Astrocyte (in vitro differentiated cells and primary cell): ENCODE data around the gene POU1F1. TPM values are rescaled to one million over a fixed set of nuclear protein-coding genes. Genes with fewer than 3 reads are reported as not detected.
A peak's percentile ranks its signal among the peaks of the same experiment; 100 is the strongest.

Experiments used
- DNase-seq: peaks from one replicate; pipeline ENCODE4 v3.0.0-alpha.2; 2010; ENCODE audit warnings: low read depth
- FAIRE-seq: peaks from 2 replicates; lab custom pipeline; 2011; peaks lifted over from hg19 to GRCh38; lab: Jason Lieb, UNC
- H2AFZ ChIP-seq: 2 replicates; pipeline ENCODE4 v1.6.0; 2012; ENCODE audit warnings: low read depth, low read length, inconsistent platforms
- H3K27ac ChIP-seq: 2 replicates; pipeline ENCODE4 v1.5.1; 2011; ENCODE audit warnings: low read depth, low read length, inconsistent platforms
- H3K27me3 ChIP-seq: 2 replicates; pipeline ENCODE4 v1.6.0; 2011; ENCODE audit warnings: low read length, inconsistent platforms; ENCODE audit not compliant: insufficient read depth
- H3K36me3 ChIP-seq: 2 replicates; pipeline ENCODE4 v1.5.1; 2011; ENCODE audit warnings: low read length, inconsistent platforms; ENCODE audit not compliant: insufficient read depth
- H3K4me1 ChIP-seq: 2 replicates; pipeline ENCODE4 v1.5.1; 2011; ENCODE audit warnings: low read length, inconsistent platforms; ENCODE audit not compliant: insufficient read depth
- H3K4me2 ChIP-seq: 2 replicates; pipeline ENCODE4 v1.6.0; 2012; ENCODE audit warnings: low read length, inconsistent platforms
- H3K4me3 ChIP-seq: 2 replicates; pipeline ENCODE4 v1.5.1; 2011; ENCODE audit warnings: low read depth, mild to moderate bottlenecking, low read length, inconsistent platforms; ENCODE audit not compliant: insufficient read depth
- H3K79me2 ChIP-seq: 2 replicates; pipeline ENCODE4 v1.6.0; 2012; ENCODE audit warnings: mild to moderate bottlenecking, low read length, inconsistent platforms; ENCODE audit not compliant: insufficient read depth
- H3K9ac ChIP-seq: 2 replicates; pipeline ENCODE4 v1.6.0; 2012; ENCODE audit warnings: mild to moderate bottlenecking, low read length, inconsistent platforms
- H3K9me3 ChIP-seq: 2 replicates; pipeline ENCODE4 v1.5.1; 2012; ENCODE audit warnings: low read depth, mild to moderate bottlenecking, low read length, inconsistent platforms; ENCODE audit not compliant: insufficient read depth
- H4K20me1 ChIP-seq: 2 replicates; pipeline ENCODE4 v1.6.0; 2012; ENCODE audit warnings: low read length, inconsistent platforms; ENCODE audit not compliant: insufficient read depth
- H3K27ac Mint-ChIP-seq: one replicate; pipeline ENCODE4 v1.8.0; 2021; ENCODE audit warnings: mild to moderate bottlenecking, mixed read lengths; ENCODE audit not compliant: unreplicated experiment
- H3K27me3 Mint-ChIP-seq: one replicate; pipeline ENCODE4 v1.8.0; 2021; ENCODE audit warnings: low read depth, mixed read lengths; ENCODE audit not compliant: unreplicated experiment
- H3K36me3 Mint-ChIP-seq: one replicate; pipeline ENCODE4 v1.8.0; 2021; ENCODE audit warnings: low read depth, mixed read lengths; ENCODE audit not compliant: unreplicated experiment
- H3K4me1 Mint-ChIP-seq: one replicate; pipeline ENCODE4 v1.8.0; 2021; ENCODE audit warnings: low read depth, mixed read lengths; ENCODE audit not compliant: unreplicated experiment
- H3K4me3 Mint-ChIP-seq: one replicate; pipeline ENCODE4 v1.8.0; 2021; ENCODE audit warnings: mild to moderate bottlenecking, moderate library complexity, mixed read lengths; ENCODE audit not compliant: unreplicated experiment
- H3K9me3 Mint-ChIP-seq: one replicate; pipeline ENCODE4 v1.8.0; 2021; ENCODE audit warnings: mild to moderate bottlenecking, mixed read lengths; ENCODE audit not compliant: unreplicated experiment
- CTCF ChIP-seq: IDR thresholded peaks from 2 replicates; pipeline ENCODE4 v1.5.1; 2011; ENCODE audit warnings: low read depth, mild to moderate bottlenecking, inconsistent platforms, low read length, moderate library complexity; ENCODE audit not compliant: insufficient read depth
- EZH2 ChIP-seq: IDR thresholded peaks from 2 replicates; pipeline ENCODE4 v1.6.1; 2012; ENCODE audit warnings: mild to moderate bottlenecking, low read length, inconsistent platforms; ENCODE audit not compliant: insufficient read depth
- total RNA-seq: library from RNA; stranded (reverse); gene quantifications from 2 replicates; pipeline ENCODE4 v1.2.1, GENCODE V29; 2021

The POU1F1 gene
- total RNA-seq, 1 donor from 2014 or later = not detected

GRCh38 chr3:87267953-87268645 is 8.3 kb downstream of the POU1F1 start:
- FAIRE-seq (no peak), DNase-seq (no peak)
- H4K20me1 ChIP-seq = no peaks in the 10 kb centered on the region
- H2AFZ ChIP-seq = no peak overlapping the region
- no peak overlapping the region for H3K27ac ChIP-seq
- H3K27ac Mint-ChIP-seq = no peak overlapping the region
- no peak overlapping the region for H3K9ac ChIP-seq
- peaks cover 8% of the 10 kb centered on the region for H3K4me1 Mint-ChIP-seq
- H3K4me3 Mint-ChIP-seq = no peak overlapping the region
- no peaks in the 10 kb centered on the region for H3K27me3 ChIP-seq
- no peaks in the 10 kb centered on the region for H3K27me3 Mint-ChIP-seq
- no peak overlapping the region for H3K4me3 ChIP-seq
- H3K36me3 ChIP-seq = no peaks in the 10 kb centered on the region
- H3K9me3 ChIP-seq = no peaks in the 10 kb centered on the region
- H3K36me3 Mint-ChIP-seq = no peaks in the 10 kb centered on the region
- H3K9me3 Mint-ChIP-seq = no peaks in the 10 kb centered on the region
- H3K79me2 ChIP-seq = no peaks in the 10 kb centered on the region
- no peak overlapping the region for H3K4me2 ChIP-seq
- TF ChIP-seq CTCF = no peak
- TF ChIP-seq EZH2 = no peak
- no peaks in the 10 kb centered on the region for H3K4me1 ChIP-seq

- FAIRE-seq (no peak), DNase-seq (no peak)
- TF ChIP-seq EZH2 (no peak), CTCF (no peak)
- Histone ChIP-seq H3K9ac (no peak overlapping the region), H2AFZ (no peak overlapping the region), H3K4me3 (no peak overlapping the region), H3K36me3 (no peaks in the 10 kb centered on the region), H3K9me3 (no peaks in the 10 kb centered on the region), H3K27ac (no peak overlapping the region), H3K27me3 (no peaks in the 10 kb centered on the region), H3K4me1 (no peaks in the 10 kb centered on the region), H4K20me1 (no peaks in the 10 kb centered on the region), H3K79me2 (no peaks in the 10 kb centered on the region), H3K4me2 (no peak overlapping the region)
- Mint-ChIP-seq H3K27ac (no peak overlapping the region), H3K4me1 (no peaks in the 10 kb centered on the region), H3K4me3 (no peak overlapping the region), H3K36me3 (no peaks in the 10 kb centered on the region), H3K9me3 (no peaks in the 10 kb centered on the region), H3K27me3 (no peaks in the 10 kb centered on the region)
Observed at GRCh38 chr3:87261925-87262324, 14.5 kb downstream of the POU1F1 start.

- H3K27me3 Mint-ChIP-seq = no peaks in the 10 kb centered on the region
- no peak overlapping the region for H2AFZ ChIP-seq
- H3K4me3 Mint-ChIP-seq = no peak overlapping the region
- FAIRE-seq = peak; percentile 56
- H3K79me2 ChIP-seq = no peaks in the 10 kb centered on the region
- H3K36me3 ChIP-seq = no peaks in the 10 kb centered on the region
- no peak overlapping the region for H3K4me3 ChIP-seq
- no peaks in the 10 kb centered on the region for H3K27me3 ChIP-seq
- H3K27ac Mint-ChIP-seq = no peak overlapping the region
- no peaks in the 10 kb centered on the region for H3K4me1 ChIP-seq
- H3K27ac ChIP-seq = no peak overlapping the region
- H3K9me3 Mint-ChIP-seq = no peaks in the 10 kb centered on the region
- no peaks in the 10 kb centered on the region for H3K4me1 Mint-ChIP-seq
- H3K4me2 ChIP-seq = no peak overlapping the region
- H3K9ac ChIP-seq = no peak overlapping the region
- TF ChIP-seq CTCF (peak; percentile 68), EZH2 (no peak)
- no peaks in the 10 kb centered on the region for H4K20me1 ChIP-seq
- no peaks in the 10 kb centered on the region for H3K36me3 Mint-ChIP-seq
- H3K9me3 ChIP-seq = no peaks in the 10 kb centered on the region
- DNase-seq = peak; percentile 22
Observed at GRCh38 chr3:87260270-87260669, 16.1 kb downstream of the POU1F1 start.
